GM21526 (cell line): ENCODE measurements around the gene TROAP.
A peak's percentile ranks its signal among the peaks of the same experiment; 100 is the strongest.
"Not testable (repeated sequence)": the region's sequence is repeated elsewhere in the genome, so short reads cannot be mapped to it uniquely, and the experiment has no call there.

Source experiments
- ATAC-seq: cut with Tn5 transposase; IDR thresholded peaks from one replicate; pipeline ENCODE4 v1.9.1; 2021; ENCODE audit warnings: moderate library complexity; ENCODE audit not compliant: unreplicated experiment, low FRiP score

Gene TROAP

GRCh38 chr12:49366096-49366651, 43.1 kb downstream of the TROAP start:
- ATAC-seq: peak; percentile 4

GRCh38 chr12:49366652-49367380, 43.8 kb downstream of the TROAP start:
- peak; percentile 51 for ATAC-seq

GRCh38 chr12:49367381-49368239, 44.6 kb downstream of the TROAP start, which contains the start of gene SPATS2:
SPATS2 (plus strand) TSS chr12:49367462; CDS start chr12:49461013, 93,551 bp downstream.
- ATAC-seq: no peak

- no peak for ATAC-seq
Measured at GRCh38 chr12:49368240-49368600, 45.2 kb downstream of the TROAP start.

- ATAC-seq: peak; percentile 43
Measured at GRCh38 chr12:49369411-49370145, 46.5 kb downstream of the TROAP start.

- ATAC-seq: no peak
Measured at GRCh38 chr12:49370539-49370938, 47.5 kb downstream of the TROAP start.

- no peak for ATAC-seq
Measured at GRCh38 chr12:49375406-49375805, 52.4 kb downstream of the TROAP start.

- ATAC-seq: no peak
Measured at GRCh38 chr12:49377386-49377785, 54.3 kb downstream of the TROAP start.

- ATAC-seq: not testable (repeated sequence)
Measured at GRCh38 chr12:49380184-49380583, 57.1 kb downstream of the TROAP start.
